CD4-positive, alpha-beta T cell (primary cell): Measurements from ENCODE around the gene OXSR1. TPM values are rescaled to one million over a fixed set of nuclear protein-coding genes. Genes with fewer than 3 reads are reported as not detected.
A peak's percentile ranks its signal among the peaks of the same experiment; 100 is the strongest.

Experiments
- ATAC-seq: fragments of 200-7000 bp; cut with Tn5 transposase; one replicate; pipeline ENCODE4 v1.10.0; 2022; ENCODE audit warnings: mild to moderate bottlenecking; ENCODE audit not compliant: poor library complexity
- CTCF ChIA-PET: fragments of 350-600 bp; sonication (Branson Sonifier 250); formaldehyde crosslinking; loops from one replicate; lab custom pipeline; 2021; ENCODE audit warnings: antibody characterized with exemption, inconsistent platforms; lab: Charles Lee
- POLR2A ChIA-PET: fragments of 350-600 bp; sonication (Branson Sonifier 250); formaldehyde crosslinking; loops from one replicate; lab custom pipeline; 2021; ENCODE audit warnings: antibody characterized with exemption, inconsistent platforms; lab: Charles Lee
- DNase-seq, 14 experiments: peaks; one replicate each; pipeline ENCODE4 v3.0.0-alpha.2; 2013 to 2020; ENCODE audit warnings: mixed read lengths in 2 of 14
- H3K27ac ChIP-seq, 2 donors: one replicate each; pipeline versions ENCODE4 v1.5.1 to v1.7.0; 2013; ENCODE audit warnings: low read length in 2 of 2, low read depth in 1 of 2, mild to moderate bottlenecking in 1 of 2
- H3K27me3 ChIP-seq, 2 experiments: 1 replicate in 1 of 2; 2 replicates in 1 of 2; pipeline versions ENCODE4 v1.6.1 to v1.7.0; 2013; ENCODE audit warnings: low read length in 2 of 2, control low read depth in 1 of 2, mild to moderate bottlenecking in 1 of 2, moderate library complexity in 1 of 2; ENCODE audit not compliant: insufficient read depth in 2 of 2, control insufficient read depth in 1 of 2
- H3K36me3 ChIP-seq: one replicate; pipeline ENCODE4 v1.6.1; 2013; ENCODE audit warnings: low read length, control low read depth; ENCODE audit not compliant: insufficient read depth
- H3K4me1 ChIP-seq: one replicate; pipeline ENCODE4 v1.6.1; 2013; ENCODE audit warnings: low read length, control low read depth; ENCODE audit not compliant: insufficient read depth
- H3K4me3 ChIP-seq: one replicate; pipeline ENCODE4 v1.5.1; 2013; ENCODE audit warnings: mild to moderate bottlenecking, low read length, moderate library complexity
- H3K9me3 ChIP-seq, 2 experiments: 1 replicate in 1 of 2; 2 replicates in 1 of 2; pipeline versions ENCODE4 v1.6.1 to v1.7.0; 2013; ENCODE audit warnings: low read length in 2 of 2, mild to moderate bottlenecking in 2 of 2, control low read depth in 1 of 2, moderate library complexity in 1 of 2; ENCODE audit not compliant: control insufficient read depth in 1 of 2, insufficient read depth in 1 of 2
- H3K27ac Mint-ChIP-seq: one replicate; pipeline ENCODE4 v1.8.0; 2020; ENCODE audit warnings: mixed read lengths
- H3K27me3 Mint-ChIP-seq: one replicate; pipeline ENCODE4 v1.8.0; 2021; ENCODE audit warnings: mixed read lengths
- H3K36me3 Mint-ChIP-seq: one replicate; pipeline ENCODE4 v1.8.0; 2021; ENCODE audit warnings: low read depth, mixed read lengths
- H3K4me1 Mint-ChIP-seq: one replicate; pipeline ENCODE4 v1.8.0; 2021; ENCODE audit warnings: low read depth, mixed read lengths
- H3K4me3 Mint-ChIP-seq: one replicate; pipeline ENCODE4 v1.8.0; 2020; ENCODE audit warnings: mild to moderate bottlenecking, mixed read lengths
- H3K9me3 Mint-ChIP-seq: one replicate; pipeline ENCODE4 v1.8.0; 2020; ENCODE audit warnings: mixed read lengths
- intact Hi-C, 2 experiments: fragments of 100-400 bp; cut with DNase I in 1 of 2; cut with micrococcal nuclease in 1 of 2; formaldehyde crosslinking; loops; one replicate each; pipeline versions ENCODE4 v1.15.1 to v1.9.0; 2023 to 2025; cut with DNase I, micrococcal nuclease
- total RNA-seq, 174 experiments: library from RNA in 2 of 174; stranded (reverse) in 2 of 174; gene quantifications; one replicate each; pipeline ENCODE4 v1.2.3 and lab custom pipeline; 2021 to 2026
- TF ChIP-seq, protein P1 (sequence below): fragments of 200-600 bp; IDR thresholded peaks from one replicate; pipeline ENCODE4 v1.8.0; 2022; ENCODE audit warnings: antibody characterized with exemption, mild to moderate bottlenecking

Gene OXSR1
- total RNA-seq, 2 experiments from 2014 or later: 28.3 to 30.3 TPM

- Histone ChIP-seq H3K36me3 (peaks cover 23% of the 10 kb centered on the region), H3K27ac (no peak overlapping the region), H3K4me1 (no peaks in the 10 kb centered on the region), H3K9me3 (no peaks in the 10 kb centered on the region), H3K27me3 (no peaks in the 10 kb centered on the region), H3K4me3 (no peak overlapping the region)
- no peak for ATAC-seq
- intact Hi-C loops: no loop called here
- TF ChIP-seq, protein P1, sequence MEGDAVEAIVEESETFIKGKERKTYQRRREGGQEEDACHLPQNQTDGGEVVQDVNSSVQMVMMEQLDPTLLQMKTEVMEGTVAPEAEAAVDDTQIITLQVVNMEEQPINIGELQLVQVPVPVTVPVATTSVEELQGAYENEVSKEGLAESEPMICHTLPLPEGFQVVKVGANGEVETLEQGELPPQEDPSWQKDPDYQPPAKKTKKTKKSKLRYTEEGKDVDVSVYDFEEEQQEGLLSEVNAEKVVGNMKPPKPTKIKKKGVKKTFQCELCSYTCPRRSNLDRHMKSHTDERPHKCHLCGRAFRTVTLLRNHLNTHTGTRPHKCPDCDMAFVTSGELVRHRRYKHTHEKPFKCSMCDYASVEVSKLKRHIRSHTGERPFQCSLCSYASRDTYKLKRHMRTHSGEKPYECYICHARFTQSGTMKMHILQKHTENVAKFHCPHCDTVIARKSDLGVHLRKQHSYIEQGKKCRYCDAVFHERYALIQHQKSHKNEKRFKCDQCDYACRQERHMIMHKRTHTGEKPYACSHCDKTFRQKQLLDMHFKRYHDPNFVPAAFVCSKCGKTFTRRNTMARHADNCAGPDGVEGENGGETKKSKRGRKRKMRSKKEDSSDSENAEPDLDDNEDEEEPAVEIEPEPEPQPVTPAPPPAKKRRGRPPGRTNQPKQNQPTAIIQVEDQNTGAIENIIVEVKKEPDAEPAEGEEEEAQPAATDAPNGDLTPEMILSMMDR: no peak
- DNase-seq: peak in 1 of 14 experiments; percentile 1
- ChIA-PET CTCF (no interaction called here), POLR2A (no interaction called here)
- H3K9me3 Mint-ChIP-seq: no peaks in the 10 kb centered on the region
- peak overlapping the region; percentile 16 for H3K27ac Mint-ChIP-seq
- peaks cover 8% of the 10 kb centered on the region for H3K4me1 Mint-ChIP-seq
- H3K27me3 Mint-ChIP-seq: no peaks in the 10 kb centered on the region
- H3K4me3 Mint-ChIP-seq: no peak overlapping the region
- peaks cover 24% of the 10 kb centered on the region for H3K36me3 Mint-ChIP-seq
These were observed 92.2 kb downstream of the OXSR1 start for GRCh38 chr3:38257583-38257982.

DNA sequence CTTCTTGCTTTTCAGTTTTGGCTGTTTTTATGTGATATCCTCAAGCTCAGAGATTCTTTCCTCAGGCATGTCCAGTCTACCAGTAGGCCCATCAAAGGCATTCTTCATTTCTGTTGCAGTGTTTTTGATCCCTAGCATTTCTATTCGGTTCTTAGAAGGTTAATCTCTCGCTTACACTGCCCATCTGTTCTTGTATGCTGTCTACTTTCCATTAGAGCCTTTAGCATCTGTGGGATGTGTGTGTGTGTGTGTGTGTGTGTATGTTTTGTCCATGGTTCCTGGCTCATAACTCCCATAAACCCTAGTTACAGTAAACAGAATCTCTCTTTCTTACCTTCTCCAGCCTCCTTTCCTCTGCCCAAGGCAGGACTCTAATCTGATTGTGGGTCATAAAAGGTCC is 95.1 kb downstream of the OXSR1 start:
- no peaks in the 10 kb centered on the region for H3K36me3 ChIP-seq
- TF ChIP-seq, protein P1: no peak
- no peak overlapping the region for H3K27ac ChIP-seq
- no peak overlapping the region for H3K4me3 ChIP-seq
- DNase-seq (no peak), ATAC-seq (no peak)
- no peaks in the 10 kb centered on the region for H3K9me3 ChIP-seq
- H3K27me3 Mint-ChIP-seq: no peaks in the 10 kb centered on the region
- ChIA-PET POLR2A (no interaction called here), CTCF (no interaction called here)
- H3K9me3 Mint-ChIP-seq: no peaks in the 10 kb centered on the region
- H3K36me3 Mint-ChIP-seq: no peaks in the 10 kb centered on the region
- no peaks in the 10 kb centered on the region for H3K27me3 ChIP-seq
- H3K4me1 Mint-ChIP-seq: peaks cover 27% of the 10 kb centered on the region
- no peak overlapping the region for H3K4me3 Mint-ChIP-seq
- intact Hi-C loops: no loop called here
- H3K4me1 ChIP-seq: no peaks in the 10 kb centered on the region
- no peak overlapping the region for H3K27ac Mint-ChIP-seq

DNA sequence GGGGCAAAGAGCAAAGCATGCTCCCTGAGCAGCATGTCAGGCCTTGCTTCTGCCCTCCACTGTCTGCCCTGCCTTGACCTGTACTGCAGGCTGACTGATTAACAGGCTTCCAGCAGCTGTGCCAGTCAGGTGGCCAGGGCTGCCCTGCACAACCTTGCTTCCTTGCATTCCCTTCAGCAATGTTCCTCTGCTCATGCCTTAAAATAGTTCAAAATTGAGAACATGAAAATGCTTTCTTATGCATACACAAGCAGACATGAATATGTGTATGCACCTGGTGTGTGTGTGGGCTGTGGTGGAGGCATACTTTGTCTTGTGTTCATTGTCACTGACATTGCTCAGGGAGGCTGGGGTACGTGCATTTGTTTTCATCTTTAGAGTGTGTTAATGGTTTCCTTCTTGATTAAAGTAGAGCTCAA is 99.0 kb downstream of the OXSR1 start:
- no peaks in the 10 kb centered on the region for H3K36me3 Mint-ChIP-seq
- no peak overlapping the region for H3K27ac ChIP-seq
- H3K4me3 ChIP-seq: no peak overlapping the region
- no peaks in the 10 kb centered on the region for H3K9me3 ChIP-seq
- H3K4me1 Mint-ChIP-seq: peaks cover 38% of the 10 kb centered on the region
- H3K27me3 ChIP-seq: no peaks in the 10 kb centered on the region
- no peak overlapping the region for H3K4me3 Mint-ChIP-seq
- intact Hi-C loops: no loop called here
- DNase-seq (no peak), ATAC-seq (no peak)
- H3K9me3 Mint-ChIP-seq: no peaks in the 10 kb centered on the region
- TF ChIP-seq, protein P1: no peak
- peaks cover 7% of the 10 kb centered on the region for H3K4me1 ChIP-seq
- no peak overlapping the region for H3K27ac Mint-ChIP-seq
- H3K27me3 Mint-ChIP-seq: no peaks in the 10 kb centered on the region
- H3K36me3 ChIP-seq: no peaks in the 10 kb centered on the region
- ChIA-PET CTCF (no interaction called here), POLR2A (no interaction called here)
